K562 (cell line): Measurements from ENCODE around the gene STT3B. TPM values are rescaled to one million over a fixed set of nuclear protein-coding genes. Genes with fewer than 3 reads are reported as not detected.

Source experiments
- CHCHD3 ChIP-seq: fragments of 250-450 bp; sonication (Bioruptor Pico); IDR thresholded peaks from 2 replicates; pipeline ENCODE4 v2.1.2; 2022; ENCODE audit warnings: mild to moderate bottlenecking
- DPF2 ChIP-seq: fragments of 450-650 bp; IDR thresholded peaks from 2 replicates; pipeline ENCODE4 v1.6.1; 2016
- FOXK2 ChIP-seq, 2 experiments: fragments of 450-650 bp; IDR thresholded peaks in 1 of 2; conservative IDR thresholded peaks in 1 of 2; 2 replicates each; pipeline ENCODE4 v1.6.1; 2016; ENCODE audit warnings: low read depth in 2 of 2, mild to moderate bottlenecking in 1 of 2
- RAD21 ChIP-seq, 2 experiments: fragments of 250-450 bp in 1 of 2; fragments of 450-650 bp in 1 of 2; sonication (Bioruptor Pico) in 1 of 2; formaldehyde crosslinking in 1 of 2; IDR thresholded peaks in 1 of 2; conservative IDR thresholded peaks in 1 of 2; 2 replicates each; pipeline versions ENCODE4 v1.4.0 to v1.8.0; 2020 to 2022; ENCODE audit warnings: mild to moderate bottlenecking in 2 of 2, moderate library complexity in 1 of 2
- SP1 ChIP-seq: sonication (generic); formaldehyde crosslinking; IDR thresholded peaks from 2 replicates; pipeline ENCODE4 v1.8.1; 2022; ENCODE audit warnings: mild to moderate bottlenecking, missing genetic modification reagents
- STAG1 ChIP-seq: sonication (generic); formaldehyde crosslinking; IDR thresholded peaks from 2 replicates; pipeline ENCODE4 v1.5.0; 2020; ENCODE audit warnings: missing genetic modification reagents, borderline replicate concordance
- TEAD2 ChIP-seq: fragments of 450-650 bp; IDR thresholded peaks from 2 replicates; pipeline ENCODE4 v1.6.1; 2016; ENCODE audit warnings: missing genetic modification characterization, control low read depth, missing compliant biosample characterization
- ZNF121 ChIP-seq: sonication (generic); formaldehyde crosslinking; conservative IDR thresholded peaks from 2 replicates; pipeline ENCODE4 v1.8.0; 2022; ENCODE audit warnings: missing genetic modification reagents
- polyA plus RNA-seq, 8 experiments: library from polyadenylated mRNA; depleted of rRNA in 4 of 8; stranded (reverse) in 5 of 8; unstranded in 3 of 8; fragments of >200 nt; fragmentation: Nextera tagmentation in 2 of 8; fragmentation: Illumina TruSeq in 1 of 8; extraction: Ambion mirVana in 2 of 8; extraction: Trizol in 1 of 8; gene quantifications; 2 replicates each; pipeline versions ENCODE4 v1.2.1 to v1.2.3, GENCODE V29; 2011 to 2014; ENCODE audit warnings: inconsistent platforms in 1 of 8, missing spikeins in 1 of 8
- total RNA-seq, 7 experiments: library from RNA; depleted of rRNA in 6 of 7; stranded (reverse); fragments of >200 nt in 6 of 7; fragmentation: Illumina TruSeq in 2 of 7; extraction: Trizol in 2 of 7; gene quantifications; 2 replicates each; pipeline versions ENCODE4 v1.2.1 to v1.2.3, GENCODE V29; 2011 to 2021; ENCODE audit warnings: low replicate concordance in 1 of 7
- TF ChIP-seq, protein P1 (sequence below): fragments of 250-450 bp; sonication (Bioruptor Pico); IDR thresholded peaks from 2 replicates; pipeline ENCODE4 v1.4.0; 2020; ENCODE audit warnings: mild to moderate bottlenecking
- TF ChIP-seq, protein P2 (sequence below): sonication (generic); formaldehyde crosslinking; IDR thresholded peaks from 2 replicates; pipeline ENCODE4 v1.8.1; 2023; ENCODE audit warnings: mild to moderate bottlenecking, missing genetic modification reagents
- TF ChIP-seq, protein P3 (sequence below), 2 experiments: IDR thresholded peaks in 1 of 2; conservative IDR thresholded peaks in 1 of 2; 2 replicates each; pipeline ENCODE4 v1.6.1; 2016; ENCODE audit warnings: low read depth in 2 of 2, mild to moderate bottlenecking in 1 of 2, missing compliant biosample characterization in 1 of 2, missing genetic modification characterization in 1 of 2, moderate library complexity in 1 of 2
- TF ChIP-seq, protein P4 (sequence below): sonication (generic); formaldehyde crosslinking; IDR thresholded peaks from 2 replicates; pipeline ENCODE4 v1.8.0; 2022; ENCODE audit warnings: missing genetic modification reagents, mild to moderate bottlenecking, moderate library complexity, borderline replicate concordance
- TF ChIP-seq, protein P5 (sequence below): fragments of 450-650 bp; formaldehyde crosslinking; IDR thresholded peaks from 2 replicates; pipeline ENCODE4 v1.4.0; 2022; ENCODE audit warnings: missing genetic modification characterization
- TF ChIP-seq, protein P6 (sequence below): fragments of 450-650 bp; IDR thresholded peaks from 2 replicates; pipeline ENCODE4 v1.7.0; 2016; ENCODE audit warnings: borderline replicate concordance

The STT3B gene
- total and polyA plus RNA-seq, 9 of the 15 experiments (the other 6 are each of a cell fraction or from before 2014, with no cell fraction given), result 22.4 to 147 (median 100) TPM

DNA sequence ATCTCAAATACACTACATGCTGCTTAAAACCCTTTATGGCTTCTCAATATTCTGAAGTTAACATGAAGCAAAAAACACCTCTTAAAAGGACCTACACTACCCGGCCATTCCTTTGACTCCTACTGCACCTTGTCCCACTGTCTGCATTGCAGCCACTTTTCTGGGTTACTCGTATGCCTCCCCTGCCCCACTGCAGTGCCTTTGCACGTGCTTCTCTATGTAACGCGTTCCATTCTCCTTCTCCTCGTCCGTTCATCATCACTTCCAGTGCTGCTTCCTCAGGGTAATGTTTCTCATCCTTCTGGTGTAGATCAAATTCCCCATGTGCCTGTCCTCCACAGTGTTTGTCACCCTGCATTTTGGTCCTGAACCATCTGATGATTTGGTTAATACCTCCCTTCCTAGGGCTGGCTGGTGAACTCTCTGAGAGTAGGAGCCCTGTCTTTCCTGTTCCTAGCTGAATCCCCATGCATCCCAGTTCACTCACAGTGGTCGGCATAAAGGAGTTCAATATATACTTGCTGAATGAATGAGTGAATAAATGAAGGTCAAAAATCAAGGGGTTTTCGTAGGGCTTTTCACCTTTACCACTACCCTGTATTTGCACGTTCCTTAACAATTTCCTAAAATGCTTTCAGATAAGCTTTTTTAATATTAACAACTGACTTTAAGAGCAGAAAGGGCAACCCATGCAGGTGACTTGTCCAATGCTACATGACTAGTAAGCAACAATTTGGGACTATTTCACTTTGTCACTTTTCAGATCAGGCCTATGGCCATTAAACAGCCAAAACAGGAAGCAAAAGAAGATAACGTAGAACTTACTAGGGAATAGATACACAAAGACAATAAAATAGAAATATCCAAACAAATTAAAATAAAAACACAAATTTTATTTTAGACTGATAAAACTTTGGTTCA is 2.4 kb upstream of the STT3B start (continued):
- TF ChIP-seq ZNF121 (CRISPR knock-in tag) (no peak), STAG1 (CRISPR knock-in tag) (no peak), RAD21 (CRISPR knock-in tag; conservative IDR thresholded peaks at IDR 0.05 in 1 of 2, IDR thresholded peaks at IDR 0.05 in 1 of 2) (peak in 1 of 2 experiments; percentile 20; a peak in 1 of 4 replicates), SP1 (peak; percentile 37; the same call in 1 of the 2 replicates), CHCHD3 (CRISPR knock-in tag) (no peak), DPF2 (0 out of 2 replicates have a peak, but pooled peaks have one; percentile 14), FOXK2 (conservative IDR thresholded peaks at IDR 0.05 in 1 of 2, IDR thresholded peaks at IDR 0.05 in 1 of 2; ENCODE audit: low read depth in 2 of 2) (no peak), TEAD2 (tag) (no peak)
- TF ChIP-seq, protein P1, sequence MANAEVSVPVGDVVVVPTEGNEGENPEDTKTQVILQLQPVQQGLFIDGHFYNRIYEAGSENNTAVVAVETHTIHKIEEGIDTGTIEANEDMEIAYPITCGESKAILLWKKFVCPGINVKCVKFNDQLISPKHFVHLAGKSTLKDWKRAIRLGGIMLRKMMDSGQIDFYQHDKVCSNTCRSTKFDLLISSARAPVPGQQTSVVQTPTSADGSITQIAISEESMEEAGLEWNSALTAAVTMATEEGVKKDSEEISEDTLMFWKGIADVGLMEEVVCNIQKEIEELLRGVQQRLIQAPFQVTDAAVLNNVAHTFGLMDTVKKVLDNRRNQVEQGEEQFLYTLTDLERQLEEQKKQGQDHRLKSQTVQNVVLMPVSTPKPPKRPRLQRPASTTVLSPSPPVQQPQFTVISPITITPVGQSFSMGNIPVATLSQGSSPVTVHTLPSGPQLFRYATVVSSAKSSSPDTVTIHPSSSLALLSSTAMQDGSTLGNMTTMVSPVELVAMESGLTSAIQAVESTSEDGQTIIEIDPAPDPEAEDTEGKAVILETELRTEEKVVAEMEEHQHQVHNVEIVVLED, result 0 out of 2 replicates have a peak, but pooled peaks have one; percentile 40
- TF ChIP-seq, protein P2, sequence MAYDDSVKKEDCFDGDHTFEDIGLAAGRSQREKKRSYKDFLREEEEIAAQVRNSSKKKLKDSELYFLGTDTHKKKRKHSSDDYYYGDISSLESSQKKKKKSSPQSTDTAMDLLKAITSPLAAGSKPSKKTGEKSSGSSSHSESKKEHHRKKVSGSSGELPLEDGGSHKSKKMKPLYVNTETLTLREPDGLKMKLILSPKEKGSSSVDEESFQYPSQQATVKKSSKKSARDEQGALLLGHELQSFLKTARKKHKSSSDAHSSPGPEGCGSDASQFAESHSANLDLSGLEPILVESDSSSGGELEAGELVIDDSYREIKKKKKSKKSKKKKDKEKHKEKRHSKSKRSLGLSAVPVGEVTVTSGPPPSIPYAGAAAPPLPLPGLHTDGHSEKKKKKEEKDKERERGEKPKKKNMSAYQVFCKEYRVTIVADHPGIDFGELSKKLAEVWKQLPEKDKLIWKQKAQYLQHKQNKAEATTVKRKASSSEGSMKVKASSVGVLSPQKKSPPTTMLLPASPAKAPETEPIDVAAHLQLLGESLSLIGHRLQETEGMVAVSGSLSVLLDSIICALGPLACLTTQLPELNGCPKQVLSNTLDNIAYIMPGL, result no peak
- TF ChIP-seq, protein P3, sequence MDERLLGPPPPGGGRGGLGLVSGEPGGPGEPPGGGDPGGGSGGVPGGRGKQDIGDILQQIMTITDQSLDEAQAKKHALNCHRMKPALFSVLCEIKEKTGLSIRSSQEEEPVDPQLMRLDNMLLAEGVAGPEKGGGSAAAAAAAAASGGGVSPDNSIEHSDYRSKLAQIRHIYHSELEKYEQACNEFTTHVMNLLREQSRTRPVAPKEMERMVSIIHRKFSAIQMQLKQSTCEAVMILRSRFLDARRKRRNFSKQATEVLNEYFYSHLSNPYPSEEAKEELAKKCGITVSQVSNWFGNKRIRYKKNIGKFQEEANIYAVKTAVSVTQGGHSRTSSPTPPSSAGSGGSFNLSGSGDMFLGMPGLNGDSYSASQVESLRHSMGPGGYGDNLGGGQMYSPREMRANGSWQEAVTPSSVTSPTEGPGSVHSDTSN (CRISPR knock-in tag; IDR thresholded peaks at IDR 0.05; ENCODE audit: low read depth), result no peak
- TF ChIP-seq, protein P3 (tag; conservative IDR thresholded peaks at IDR 0.05; ENCODE audit: low read depth), result no peak
- TF ChIP-seq, protein P4, sequence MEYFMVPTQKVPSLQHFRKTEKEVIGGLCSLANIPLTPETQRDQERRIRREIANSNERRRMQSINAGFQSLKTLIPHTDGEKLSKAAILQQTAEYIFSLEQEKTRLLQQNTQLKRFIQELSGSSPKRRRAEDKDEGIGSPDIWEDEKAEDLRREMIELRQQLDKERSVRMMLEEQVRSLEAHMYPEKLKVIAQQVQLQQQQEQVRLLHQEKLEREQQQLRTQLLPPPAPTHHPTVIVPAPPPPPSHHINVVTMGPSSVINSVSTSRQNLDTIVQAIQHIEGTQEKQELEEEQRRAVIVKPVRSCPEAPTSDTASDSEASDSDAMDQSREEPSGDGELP (CRISPR knock-in tag), result no peak
- TF ChIP-seq, protein P5, sequence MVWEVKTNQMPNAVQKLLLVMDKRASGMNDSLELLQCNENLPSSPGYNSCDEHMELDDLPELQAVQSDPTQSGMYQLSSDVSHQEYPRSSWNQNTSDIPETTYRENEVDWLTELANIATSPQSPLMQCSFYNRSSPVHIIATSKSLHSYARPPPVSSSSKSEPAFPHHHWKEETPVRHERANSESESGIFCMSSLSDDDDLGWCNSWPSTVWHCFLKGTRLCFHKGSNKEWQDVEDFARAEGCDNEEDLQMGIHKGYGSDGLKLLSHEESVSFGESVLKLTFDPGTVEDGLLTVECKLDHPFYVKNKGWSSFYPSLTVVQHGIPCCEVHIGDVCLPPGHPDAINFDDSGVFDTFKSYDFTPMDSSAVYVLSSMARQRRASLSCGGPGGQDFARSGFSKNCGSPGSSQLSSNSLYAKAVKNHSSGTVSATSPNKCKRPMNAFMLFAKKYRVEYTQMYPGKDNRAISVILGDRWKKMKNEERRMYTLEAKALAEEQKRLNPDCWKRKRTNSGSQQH (CRISPR knock-in tag), result no peak
- TF ChIP-seq, protein P6, sequence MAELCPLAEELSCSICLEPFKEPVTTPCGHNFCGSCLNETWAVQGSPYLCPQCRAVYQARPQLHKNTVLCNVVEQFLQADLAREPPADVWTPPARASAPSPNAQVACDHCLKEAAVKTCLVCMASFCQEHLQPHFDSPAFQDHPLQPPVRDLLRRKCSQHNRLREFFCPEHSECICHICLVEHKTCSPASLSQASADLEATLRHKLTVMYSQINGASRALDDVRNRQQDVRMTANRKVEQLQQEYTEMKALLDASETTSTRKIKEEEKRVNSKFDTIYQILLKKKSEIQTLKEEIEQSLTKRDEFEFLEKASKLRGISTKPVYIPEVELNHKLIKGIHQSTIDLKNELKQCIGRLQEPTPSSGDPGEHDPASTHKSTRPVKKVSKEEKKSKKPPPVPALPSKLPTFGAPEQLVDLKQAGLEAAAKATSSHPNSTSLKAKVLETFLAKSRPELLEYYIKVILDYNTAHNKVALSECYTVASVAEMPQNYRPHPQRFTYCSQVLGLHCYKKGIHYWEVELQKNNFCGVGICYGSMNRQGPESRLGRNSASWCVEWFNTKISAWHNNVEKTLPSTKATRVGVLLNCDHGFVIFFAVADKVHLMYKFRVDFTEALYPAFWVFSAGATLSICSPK, result no peak
